T-helper 22 cell (primary cell): ENCODE data around the gene ECT2L.

Source experiments
- DNase-seq: peaks from one replicate; pipeline ENCODE4 v3.0.0-alpha.2; 2020; ENCODE audit warnings: low read depth

The ECT2L gene, protein sequence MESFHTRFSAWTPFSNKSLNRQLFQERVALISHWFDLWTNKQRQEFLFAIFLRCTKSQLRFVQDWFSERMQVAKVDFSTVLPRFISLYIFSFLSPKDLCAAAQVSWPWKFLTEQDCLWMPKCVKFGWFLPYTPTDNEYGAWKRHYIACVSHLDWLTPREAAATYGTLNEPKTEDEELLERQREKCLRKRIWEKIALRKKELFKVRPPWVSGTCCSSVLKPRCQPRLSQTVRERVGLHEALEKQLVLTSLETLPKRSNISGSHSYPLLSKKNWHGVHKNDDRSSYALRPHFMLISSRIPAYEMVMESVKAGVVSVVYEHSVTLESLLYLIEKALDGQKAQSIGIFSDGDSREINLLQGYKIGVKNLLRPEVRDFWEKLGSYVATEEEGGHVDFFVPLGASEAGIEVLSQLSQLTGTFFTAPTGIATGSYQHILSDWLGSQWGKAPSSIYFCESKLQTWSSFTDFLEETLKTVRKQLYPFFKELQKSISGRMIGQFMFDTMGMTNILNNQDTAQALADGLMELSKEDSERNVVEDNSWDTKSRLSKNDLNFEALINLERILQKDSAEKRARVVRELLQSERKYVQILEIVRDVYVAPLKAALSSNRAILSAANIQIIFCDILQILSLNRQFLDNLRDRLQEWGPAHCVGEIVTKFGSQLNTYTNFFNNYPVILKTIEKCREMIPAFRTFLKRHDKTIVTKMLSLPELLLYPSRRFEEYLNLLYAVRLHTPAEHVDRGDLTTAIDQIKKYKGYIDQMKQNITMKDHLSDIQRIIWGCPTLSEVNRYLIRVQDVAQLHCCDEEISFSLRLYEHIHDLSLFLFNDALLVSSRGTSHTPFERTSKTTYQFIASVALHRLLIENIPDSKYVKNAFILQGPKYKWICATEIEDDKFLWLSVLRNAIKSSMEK

GRCh38 chr6:138795809-138796603, at the start of gene ECT2L:
Gene ECT2L, plus strand, starts transcription at chr6:138796087. Its CDS starts 17,188 bp downstream, at chr6:138813275.
- DNase-seq = no peak

- DNase-seq = no peak
These were observed 43.9 kb upstream of the ECT2L start for GRCh38 chr6:138752017-138752416.

DNA sequence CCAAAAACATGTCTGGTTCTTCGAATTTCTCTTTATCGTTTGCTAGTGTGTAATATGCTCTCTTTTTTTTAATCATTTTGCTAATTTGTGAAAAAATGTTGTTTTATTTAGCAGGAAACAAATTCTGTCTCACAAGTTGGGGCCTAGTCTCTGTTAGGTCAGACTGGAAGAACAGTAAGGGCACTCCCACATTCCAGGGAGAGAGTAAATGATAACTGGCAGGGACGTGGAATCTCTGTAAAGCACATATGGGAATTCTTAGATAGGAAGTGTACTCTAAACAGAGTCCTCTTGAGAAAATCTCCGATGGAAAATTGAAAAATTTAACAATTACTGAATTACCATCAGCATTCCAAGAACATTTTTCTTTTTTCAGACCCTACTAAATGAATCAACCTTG, 38.8 kb upstream of the ECT2L start:
- no peak for DNase-seq

- DNase-seq = no peak
These were observed 29.8 kb upstream of the ECT2L start for GRCh38 chr6:138765896-138766655.

DNA sequence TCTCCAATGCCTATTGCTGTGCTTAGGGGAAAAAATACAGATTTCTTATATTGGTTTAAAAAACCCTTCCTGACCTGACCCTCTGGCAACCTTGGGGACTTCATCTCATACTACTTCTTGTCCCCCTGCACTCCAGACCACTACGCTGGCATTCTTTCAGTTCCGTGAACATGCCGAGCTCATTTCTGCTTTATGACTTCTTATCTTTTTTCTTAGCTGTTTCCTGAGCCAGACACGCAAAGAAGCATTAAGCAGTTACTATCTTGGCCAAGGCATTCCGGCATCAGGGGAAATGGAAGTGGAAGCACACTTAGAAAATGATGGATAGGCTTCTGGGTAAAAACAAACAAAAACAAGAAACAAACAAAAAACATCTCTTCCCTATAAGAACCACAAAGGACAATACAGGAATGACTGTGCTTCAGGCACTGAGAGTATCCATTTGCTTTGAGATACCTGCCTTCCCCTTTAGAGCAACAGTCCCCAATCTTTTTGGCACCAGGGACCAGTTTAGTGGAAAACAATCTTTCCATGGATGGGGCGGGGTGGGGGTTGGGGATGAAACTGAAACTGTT, 26.7 kb upstream of the ECT2L start:
- DNase-seq = no peak

DNA sequence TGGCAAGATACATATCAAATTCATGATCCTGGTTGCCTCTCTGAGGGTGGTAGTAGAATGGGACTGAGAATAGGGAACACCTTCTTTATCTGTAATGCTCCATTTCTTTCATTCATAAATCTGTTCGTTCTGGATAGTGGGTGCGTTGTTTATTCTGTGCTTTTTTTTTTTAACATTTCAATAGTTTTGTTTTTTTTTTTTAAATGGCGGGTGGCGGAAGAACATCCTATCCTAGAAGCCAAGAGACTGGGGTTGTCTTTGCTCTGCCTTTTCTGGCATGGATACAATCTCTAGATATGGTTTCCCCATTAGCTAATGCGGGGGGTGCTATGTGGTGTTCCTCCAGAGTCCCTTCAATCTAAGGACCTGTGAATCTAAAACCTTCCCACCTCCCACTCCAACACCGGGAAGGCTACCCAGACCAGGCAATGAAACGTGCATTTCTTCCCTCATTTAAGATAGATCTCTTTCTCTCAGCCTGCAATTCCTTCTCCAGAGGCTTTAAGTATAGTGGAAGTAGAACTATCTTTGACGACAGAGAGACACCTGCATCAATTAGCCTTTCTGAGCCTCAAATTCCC, 23.2 kb upstream of the ECT2L start:
- no peak for DNase-seq

GRCh38 chr6:138773177-138774091, 22.5 kb upstream of the ECT2L start, which contains the start of gene CCDC28A:
Gene CCDC28A, plus strand, starts transcription at chr6:138773769. Its CDS starts 2,352 bp downstream, at chr6:138776121.
- peak; percentile 88 for DNase-seq

DNA sequence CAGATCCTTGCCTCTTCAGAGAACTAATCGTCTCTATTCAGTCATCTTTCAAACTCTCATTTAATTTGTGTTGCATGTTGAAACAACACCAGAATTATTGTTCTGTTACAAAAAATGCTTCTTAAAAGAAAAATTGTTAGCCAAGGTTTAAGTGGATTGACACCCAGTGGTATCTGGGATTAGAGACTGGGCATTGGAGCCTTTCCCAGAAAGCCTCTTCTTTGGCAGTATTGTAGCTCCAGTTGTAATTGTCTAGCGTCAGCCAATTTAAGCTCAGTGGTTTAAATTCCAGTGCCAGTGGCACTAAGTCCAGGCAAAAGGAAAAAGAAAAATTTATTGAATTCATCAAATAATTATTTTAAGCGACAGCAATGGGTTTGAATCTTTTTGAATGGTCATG, 21.5 kb upstream of the ECT2L start:
- no peak for DNase-seq

- DNase-seq = no peak
These were observed 19.2 kb upstream of the ECT2L start for GRCh38 chr6:138776659-138777058.

- no peak for DNase-seq
These were observed 17.6 kb upstream of the ECT2L start for GRCh38 chr6:138778331-138778730.

DNA sequence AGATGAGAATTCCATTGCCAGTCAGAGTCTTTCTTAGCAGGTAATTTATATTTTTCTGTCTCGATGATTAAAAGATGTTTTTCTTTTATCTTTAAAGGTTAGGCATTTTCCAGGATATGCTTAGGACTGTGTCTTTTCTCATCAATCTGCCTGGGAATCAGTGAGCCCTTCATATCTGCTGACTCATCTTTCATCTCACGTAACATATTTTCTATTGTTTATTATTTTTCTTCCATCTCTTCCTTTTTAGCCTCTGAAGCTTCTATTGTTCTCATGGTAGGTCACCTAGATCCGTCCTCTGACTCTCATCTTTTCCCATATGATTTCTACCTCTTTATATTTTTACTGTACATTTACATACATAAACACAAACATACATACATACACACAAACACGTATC, 13.6 kb upstream of the ECT2L start:
- no peak for DNase-seq

GRCh38 chr6:138785079-138785478, 10.8 kb upstream of the ECT2L start:
- DNase-seq = no peak

GRCh38 chr6:138785980-138786379, 9.9 kb upstream of the ECT2L start:
- DNase-seq = no peak

- DNase-seq = no peak
These were observed 8.7 kb upstream of the ECT2L start for GRCh38 chr6:138787138-138787537.

- no peak for DNase-seq
These were observed 884 bp downstream of the ECT2L start for GRCh38 chr6:138796771-138797170.

DNA sequence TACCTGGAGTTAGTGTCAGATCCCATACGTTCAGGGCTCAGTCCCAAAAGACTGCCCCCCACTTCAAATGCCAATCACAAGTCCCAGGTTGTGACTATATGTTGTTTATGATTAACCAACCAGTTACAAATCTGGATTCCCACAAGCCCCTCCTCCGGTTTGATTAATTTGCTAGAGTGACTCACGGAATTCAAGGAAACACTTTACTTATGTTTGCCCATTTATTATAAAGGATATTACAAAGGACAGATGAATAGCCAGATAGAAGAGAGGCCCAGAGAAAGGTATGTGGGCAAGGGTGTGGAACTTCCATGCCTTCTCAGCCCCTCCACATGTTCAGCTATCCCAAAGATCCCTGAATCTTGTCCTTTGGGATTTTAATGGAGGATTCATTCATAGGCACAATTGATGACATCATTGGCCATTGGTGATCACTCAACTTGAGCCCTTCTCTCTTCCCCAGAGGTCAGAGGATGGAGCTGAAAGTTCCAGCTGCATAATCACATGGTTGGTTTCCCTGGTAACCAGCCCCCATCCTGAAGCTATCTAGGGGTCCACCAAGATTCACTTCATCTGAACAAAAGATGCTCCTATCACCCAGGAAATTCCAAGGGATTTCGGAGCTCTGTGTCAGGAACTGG, 2.0 kb downstream of the ECT2L start:
- no peak for DNase-seq

DNA sequence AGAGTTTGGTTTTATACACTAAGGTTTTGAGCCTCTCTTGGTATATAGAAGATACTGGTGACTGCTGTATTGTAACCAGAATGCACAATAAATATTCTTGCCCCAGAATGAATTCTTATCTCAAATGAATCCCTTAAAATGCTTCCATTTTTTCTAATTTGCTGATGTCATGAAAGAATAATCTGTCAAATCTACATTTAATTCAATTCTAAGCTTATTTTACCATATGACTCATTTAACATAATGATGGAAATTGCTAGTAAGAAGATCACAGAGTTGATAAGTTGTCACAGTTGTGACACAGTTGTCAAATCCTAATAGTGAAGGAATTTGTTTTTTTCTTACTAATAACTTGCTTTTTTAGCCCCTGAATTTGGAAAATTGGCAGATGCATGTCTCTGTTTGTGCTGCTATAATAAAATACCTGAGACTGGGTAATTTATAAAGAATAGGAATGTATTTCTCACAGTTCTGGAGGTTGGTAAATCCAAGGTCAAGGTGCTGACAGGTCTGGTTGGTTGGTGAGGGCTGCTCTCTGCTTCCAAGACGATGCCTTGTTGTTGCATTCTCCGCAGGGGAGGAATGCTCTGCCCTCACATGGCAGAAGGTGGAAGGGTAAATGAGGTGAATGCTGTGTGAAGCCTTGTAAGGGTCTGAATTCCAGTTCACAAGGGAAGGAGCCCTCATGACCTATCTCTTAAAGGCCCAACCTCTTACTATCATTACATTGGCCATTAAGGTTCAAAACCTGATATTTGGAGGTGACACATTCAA, 4.7 kb downstream of the ECT2L start:
- DNase-seq = no peak

- DNase-seq = no peak
These were observed 7.4 kb downstream of the ECT2L start for GRCh38 chr6:138803331-138803730.
